SU-DHL-6 (cell line): ENCODE results near the gene NOBOX.

Source experiments
- H2AFZ ChIP-seq: fragments of 200-600 bp; sonication (generic); 2 replicates; pipeline ENCODE4 v1.6.1; 2014; ENCODE audit warnings: low read depth, mild to moderate bottlenecking, moderate library complexity, mixed read lengths, antibody characterized with exemption, low read length; ENCODE audit not compliant: severe bottlenecking
- H3F3A ChIP-seq: fragments of 200-600 bp; shearing (Covaris generic); 2 replicates; pipeline ENCODE4 v1.6.0; 2016; ENCODE audit warnings: antibody characterized with exemption, mild to moderate bottlenecking; ENCODE audit not compliant: insufficient read depth
- H3K27ac ChIP-seq: fragments of 200-600 bp; sonication (generic); 2 replicates; pipeline ENCODE4 v1.5.1; 2016; ENCODE audit warnings: low read depth, mild to moderate bottlenecking, low read length, moderate library complexity, mixed read lengths
- H3K27me3 ChIP-seq: fragments of 200-600 bp; sonication (generic), shearing (Covaris generic); 2 replicates; pipeline ENCODE4 v1.6.0; 2014; ENCODE audit warnings: mild to moderate bottlenecking, low read length
- H3K36me3 ChIP-seq: fragments of 200-600 bp; sonication (generic); 2 replicates; pipeline ENCODE4 v1.6.1; 2014; ENCODE audit warnings: mild to moderate bottlenecking, low read length, mixed read lengths
- H3K4me2 ChIP-seq: fragments of 300-600, 200-600 bp; shearing (Covaris generic), sonication (generic); 2 replicates; pipeline ENCODE4 v1.6.0; 2014; ENCODE audit warnings: low read length, low read depth, mild to moderate bottlenecking; ENCODE audit not compliant: poor library complexity, severe bottlenecking
- H3K4me3 ChIP-seq: fragments of 200-600 bp; sonication (generic); 2 replicates; pipeline ENCODE4 v1.5.1; 2014; ENCODE audit warnings: antibody characterized with exemption, low read length, mild to moderate bottlenecking, mixed read lengths; ENCODE audit not compliant: insufficient read depth, poor library complexity, severe bottlenecking
- H3K79me2 ChIP-seq: fragments of 200-600 bp; sonication (generic); 2 replicates; pipeline ENCODE4 v1.6.1; 2014; ENCODE audit warnings: mild to moderate bottlenecking, low read length, moderate library complexity; ENCODE audit not compliant: insufficient read depth
- H3K9ac ChIP-seq: fragments of 200-600 bp; sonication (generic); 2 replicates; pipeline ENCODE4 v1.7.0; 2014; ENCODE audit warnings: mild to moderate bottlenecking, low read length
- H3K9me2 ChIP-seq: fragments of 200-600 bp; sonication (generic); replicated peaks from 2 replicates; pipeline ENCODE4 v1.6.1; 2014; ENCODE audit warnings: low read length; ENCODE audit not compliant: insufficient read depth
- H3K9me3 ChIP-seq: fragments of 200-600 bp; sonication (generic); 2 replicates; pipeline ENCODE4 v1.6.1; 2014; ENCODE audit warnings: low read length, mixed read lengths; ENCODE audit not compliant: insufficient read depth
- H4K20me1 ChIP-seq: fragments of 200-600 bp; sonication (generic); 2 replicates; pipeline ENCODE4 v1.6.1; 2014; ENCODE audit warnings: low read depth, mild to moderate bottlenecking, antibody characterized with exemption, low read length, moderate library complexity, mixed read lengths
- CTCF ChIP-seq: fragments of 200-600 bp; sonication (generic); IDR thresholded peaks from one replicate; pipeline ENCODE4 v1.5.1; 2017; ENCODE audit warnings: antibody characterized with exemption, mild to moderate bottlenecking, low read length, moderate library complexity; ENCODE audit not compliant: insufficient read depth, poor library complexity, severe bottlenecking
- EZH2phosphoT487 ChIP-seq: fragments of 200-600 bp; sonication (generic), shearing (Covaris generic); conservative IDR thresholded peaks from 2 replicates; pipeline ENCODE4 v1.6.1; 2018; ENCODE audit warnings: mild to moderate bottlenecking, antibody characterized with exemption, low read length, moderate library complexity, mixed read lengths

The NOBOX gene

GRCh38 chr7:144408121-144408520, 4.6 kb upstream of the NOBOX start:
- H2AFZ ChIP-seq: no peak overlapping the region
- H3K27me3 ChIP-seq: no peaks in the 10 kb centered on the region
- no peaks in the 10 kb centered on the region for H3K9me2 ChIP-seq
- H3K4me2 ChIP-seq: no peak overlapping the region
- H4K20me1 ChIP-seq: no peaks in the 10 kb centered on the region
- no peak overlapping the region for H3K27ac ChIP-seq
- no peaks in the 10 kb centered on the region for H3F3A ChIP-seq
- H3K9me3 ChIP-seq: no peaks in the 10 kb centered on the region
- TF ChIP-seq CTCF (no peak), EZH2phosphoT487 (no peak)
- no peak overlapping the region for H3K9ac ChIP-seq
- H3K4me3 ChIP-seq: no peak overlapping the region
- no peaks in the 10 kb centered on the region for H3K36me3 ChIP-seq
- no peaks in the 10 kb centered on the region for H3K79me2 ChIP-seq

- Histone ChIP-seq H3K9me3 (no peaks in the 10 kb centered on the region), H3K27ac (no peak overlapping the region), H3F3A (no peaks in the 10 kb centered on the region), H3K9ac (no peak overlapping the region), H3K4me3 (no peak overlapping the region), H3K4me2 (no peak overlapping the region), H3K27me3 (no peaks in the 10 kb centered on the region), H3K36me3 (no peaks in the 10 kb centered on the region), H3K79me2 (no peaks in the 10 kb centered on the region), H4K20me1 (no peaks in the 10 kb centered on the region), H3K9me2 (no peaks in the 10 kb centered on the region), H2AFZ (no peak overlapping the region)
- no peak for TF ChIP-seq CTCF
- no peak for TF ChIP-seq EZH2phosphoT487
These were observed 3.9 kb upstream of the NOBOX start for GRCh38 chr7:144407266-144407931.

- Histone ChIP-seq H3K27me3 (no peaks in the 10 kb centered on the region), H2AFZ (no peak overlapping the region), H3K79me2 (no peaks in the 10 kb centered on the region), H3K27ac (no peak overlapping the region), H3K9ac (no peak overlapping the region), H3K9me3 (no peaks in the 10 kb centered on the region), H4K20me1 (no peaks in the 10 kb centered on the region), H3K9me2 (no peaks in the 10 kb centered on the region), H3K4me3 (no peak overlapping the region), H3F3A (no peaks in the 10 kb centered on the region), H3K36me3 (no peaks in the 10 kb centered on the region), H3K4me2 (no peak overlapping the region)
- TF ChIP-seq EZH2phosphoT487 (no peak), CTCF (no peak)
These were observed 1.5 kb upstream of the NOBOX start for GRCh38 chr7:144404946-144405345.
